Stomach (tissue), 4 donors: ENCODE data around the gene C12orf76.

ENCODE experiments used
- EP300 ChIP-seq: sonication (generic); formaldehyde crosslinking; IDR thresholded peaks from one replicate; pipeline ENCODE4 v1.6.1; 2017; ENCODE audit warnings: antibody characterized with exemption
- POLR2A ChIP-seq, 4 donors: fragments of 450-650 bp; IDR thresholded peaks; one replicate each; pipeline ENCODE4 v1.6.1; 2016; ENCODE audit warnings: antibody characterized with exemption in 4 of 4, control low read depth in 2 of 4, mild to moderate bottlenecking in 1 of 4, moderate library complexity in 1 of 4

- TF ChIP-seq POLR2A (IDR thresholded peaks at IDR 0.05) (no peak), EP300 (no peak)
These were observed 42.2 kb upstream of the C12orf76 start for GRCh38 chr12:110090266-110091135.
